Fibroblast of the aortic adventitia (primary cell): Measurements from ENCODE around the gene KLK11. TPM values are rescaled to one million over a fixed set of nuclear protein-coding genes. Genes with fewer than 3 reads are reported as not detected.

Source experiments
- DNase-seq: peaks from one replicate; pipeline ENCODE4 v3.0.0-alpha.2; 2010; ENCODE audit warnings: low read depth
- H3K4me3 ChIP-seq: 2 replicates; pipeline ENCODE4 v1.5.1; 2011; ENCODE audit warnings: low read depth, mild to moderate bottlenecking, control low read depth, low read length, moderate library complexity
- total RNA-seq: library from RNA; depleted of rRNA; stranded (reverse); fragments of >200 nt; gene quantifications from 2 replicates; pipeline ENCODE4 v1.2.3, GENCODE V29; 2012; ENCODE audit warnings: low replicate concordance
- TF ChIP-seq, protein P1 (sequence below): IDR thresholded peaks from 2 replicates; pipeline ENCODE4 v1.5.1; 2011; ENCODE audit warnings: mild to moderate bottlenecking, low read length, control low read depth, inconsistent platforms; ENCODE audit not compliant: insufficient read depth

The KLK11 gene
- total RNA-seq, 1 donor, result not detected

DNA sequence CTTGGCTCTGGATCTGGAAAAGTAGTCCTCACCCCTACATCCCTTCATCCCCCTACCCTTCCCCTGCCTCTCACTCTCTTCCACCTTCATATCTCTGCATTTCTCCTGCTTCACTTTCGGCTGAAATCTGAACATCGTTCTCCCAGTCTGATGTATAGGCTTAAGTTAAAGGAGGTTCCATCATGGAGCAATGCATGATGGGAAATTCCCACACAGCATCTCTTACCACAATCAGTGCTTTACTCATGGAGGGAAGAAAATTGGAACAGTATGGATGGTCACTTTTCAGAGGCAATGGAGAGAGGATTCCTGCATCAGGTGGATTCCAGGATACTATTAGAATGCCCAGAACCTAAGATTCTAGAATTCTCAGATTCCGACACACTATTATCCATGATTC lies 18.9 kb downstream of the KLK11 start:
- DNase-seq, result no peak
- no peak overlapping the region for H3K4me3 ChIP-seq
- TF ChIP-seq, protein P1, sequence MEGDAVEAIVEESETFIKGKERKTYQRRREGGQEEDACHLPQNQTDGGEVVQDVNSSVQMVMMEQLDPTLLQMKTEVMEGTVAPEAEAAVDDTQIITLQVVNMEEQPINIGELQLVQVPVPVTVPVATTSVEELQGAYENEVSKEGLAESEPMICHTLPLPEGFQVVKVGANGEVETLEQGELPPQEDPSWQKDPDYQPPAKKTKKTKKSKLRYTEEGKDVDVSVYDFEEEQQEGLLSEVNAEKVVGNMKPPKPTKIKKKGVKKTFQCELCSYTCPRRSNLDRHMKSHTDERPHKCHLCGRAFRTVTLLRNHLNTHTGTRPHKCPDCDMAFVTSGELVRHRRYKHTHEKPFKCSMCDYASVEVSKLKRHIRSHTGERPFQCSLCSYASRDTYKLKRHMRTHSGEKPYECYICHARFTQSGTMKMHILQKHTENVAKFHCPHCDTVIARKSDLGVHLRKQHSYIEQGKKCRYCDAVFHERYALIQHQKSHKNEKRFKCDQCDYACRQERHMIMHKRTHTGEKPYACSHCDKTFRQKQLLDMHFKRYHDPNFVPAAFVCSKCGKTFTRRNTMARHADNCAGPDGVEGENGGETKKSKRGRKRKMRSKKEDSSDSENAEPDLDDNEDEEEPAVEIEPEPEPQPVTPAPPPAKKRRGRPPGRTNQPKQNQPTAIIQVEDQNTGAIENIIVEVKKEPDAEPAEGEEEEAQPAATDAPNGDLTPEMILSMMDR, result no peak

- TF ChIP-seq, protein P1, result no peak
- no peak for DNase-seq
- no peak overlapping the region for H3K4me3 ChIP-seq
Measured at GRCh38 chr19:51006406-51006805, 20.0 kb downstream of the KLK11 start.

GRCh38 chr19:51005248-51005647 lies 21.2 kb downstream of the KLK11 start:
- DNase-seq, result no peak
- no peak overlapping the region for H3K4me3 ChIP-seq
- TF ChIP-seq, protein P1, result no peak

GRCh38 chr19:51003316-51003715 lies 23.1 kb downstream of the KLK11 start:
- H3K4me3 ChIP-seq, result no peak overlapping the region
- DNase-seq, result no peak
- TF ChIP-seq, protein P1, result no peak

DNA sequence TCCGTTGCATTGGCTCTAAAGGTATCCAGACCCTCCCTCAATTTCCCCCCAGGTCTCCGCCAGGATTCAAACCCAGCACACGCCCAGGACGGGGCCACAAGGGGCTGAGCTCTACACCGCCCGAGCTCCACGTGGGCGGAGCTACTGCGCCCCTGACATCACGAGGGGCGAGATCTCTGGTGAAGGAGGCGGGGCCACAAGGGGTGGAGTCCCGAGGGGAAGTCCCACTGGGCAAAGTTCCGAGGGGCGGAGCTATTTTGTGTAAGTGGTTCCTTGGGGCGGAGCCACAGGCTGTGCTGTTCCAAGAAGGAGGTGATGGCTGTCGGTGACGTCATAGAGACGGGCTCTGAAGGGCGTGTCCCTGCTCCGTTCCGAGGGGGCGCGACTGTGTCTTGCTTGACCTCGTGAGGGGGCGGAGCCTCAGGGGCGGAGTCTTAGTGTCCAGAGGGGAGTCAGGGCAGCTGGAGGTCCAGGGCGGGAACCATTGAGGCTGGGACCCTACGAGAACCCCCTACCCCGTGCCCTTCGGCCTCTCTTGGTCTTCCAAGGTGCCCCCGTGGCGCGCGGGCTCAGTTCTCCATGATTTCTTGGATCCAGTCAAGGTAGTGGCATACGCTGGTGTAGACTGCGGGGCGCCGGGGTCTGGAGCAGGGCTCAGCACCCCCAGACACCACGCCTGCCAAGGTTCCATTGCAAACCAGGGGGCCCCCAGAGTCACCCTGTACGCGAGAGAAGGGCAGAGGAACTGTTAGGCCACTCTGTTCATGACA lies 23.7 kb downstream of the KLK11 start:
- DNase-seq, result no peak
- TF ChIP-seq, protein P1, result no peak
- no peak overlapping the region for H3K4me3 ChIP-seq

DNA sequence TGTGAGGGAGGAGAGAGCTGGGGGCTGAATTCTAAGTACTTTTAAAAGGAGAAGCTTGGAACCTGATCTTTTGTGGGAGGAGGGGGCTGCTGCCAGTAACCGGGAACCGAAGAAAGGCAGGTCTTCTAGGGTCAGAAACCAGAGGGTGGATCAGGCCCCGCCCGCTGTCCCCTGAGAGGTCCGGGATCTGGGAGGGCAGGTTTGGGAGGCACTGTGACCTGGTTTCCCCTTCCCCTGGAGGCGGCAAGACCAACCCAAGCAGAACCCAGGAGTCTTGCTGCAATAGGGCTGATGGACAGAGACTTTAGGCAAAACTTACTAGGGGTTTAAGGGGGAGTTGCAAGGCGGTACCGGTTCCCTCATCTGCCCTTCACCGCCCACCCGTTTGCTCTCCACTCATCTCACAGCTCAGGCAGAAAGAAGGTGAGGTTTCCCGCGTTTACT lies 24.3 kb downstream of the KLK11 start:
- H3K4me3 ChIP-seq, result no peak overlapping the region
- TF ChIP-seq, protein P1, result no peak
- no peak for DNase-seq
